Jurkat, Clone E6-1 (cell line): ENCODE results near the gene SLAMF9.

Experiments
- DNase-seq: peaks from one replicate; pipeline ENCODE4 v3.0.0-alpha.2; 2011; ENCODE audit warnings: low read depth, low spot score
- H3K4me3 ChIP-seq: 2 replicates; pipeline ENCODE4 v1.5.1; 2011; ENCODE audit warnings: mild to moderate bottlenecking, low read length, control low read depth, moderate library complexity

Gene SLAMF9

GRCh38 chr1:159937054-159937750, 16.8 kb downstream of the SLAMF9 start:
- no peak overlapping the region for H3K4me3 ChIP-seq
- no peak for DNase-seq

DNA sequence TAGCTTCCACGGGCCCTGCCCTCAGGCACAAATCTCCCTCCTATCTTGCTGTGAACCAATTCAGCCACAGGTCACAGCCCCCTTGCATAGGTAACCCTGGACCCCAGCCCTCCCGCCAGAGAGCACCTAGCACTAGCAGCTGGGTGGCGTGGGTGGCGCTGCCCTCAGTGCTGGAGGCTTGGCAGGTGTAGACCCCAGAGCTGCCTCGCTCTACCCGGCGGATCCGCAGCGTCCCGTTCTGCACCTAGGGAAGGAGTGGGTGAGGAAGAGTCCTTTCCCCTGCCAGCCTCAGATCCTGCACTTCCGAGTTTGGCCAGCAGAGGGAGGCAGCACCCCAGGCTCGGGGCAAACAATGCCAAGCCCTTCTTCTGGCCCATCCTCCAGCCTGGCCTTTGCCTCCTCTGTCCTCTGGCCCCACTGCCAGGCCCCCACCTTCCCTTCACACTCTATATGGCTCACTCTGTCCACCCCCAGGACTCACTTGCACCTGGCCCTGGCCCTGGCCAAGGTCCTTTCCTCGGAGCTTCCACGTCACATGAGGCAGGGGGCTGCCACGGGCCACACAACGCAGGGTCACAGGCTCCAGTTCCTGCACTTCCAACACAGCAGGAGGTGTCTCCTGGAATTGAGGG, 17.6 kb downstream of the SLAMF9 start:
- peak; percentile 50 for DNase-seq
- no peak overlapping the region for H3K4me3 ChIP-seq

GRCh38 chr1:159935719-159936272, 18.2 kb downstream of the SLAMF9 start:
- H3K4me3 ChIP-seq, result no peak overlapping the region
- no peak for DNase-seq

DNA sequence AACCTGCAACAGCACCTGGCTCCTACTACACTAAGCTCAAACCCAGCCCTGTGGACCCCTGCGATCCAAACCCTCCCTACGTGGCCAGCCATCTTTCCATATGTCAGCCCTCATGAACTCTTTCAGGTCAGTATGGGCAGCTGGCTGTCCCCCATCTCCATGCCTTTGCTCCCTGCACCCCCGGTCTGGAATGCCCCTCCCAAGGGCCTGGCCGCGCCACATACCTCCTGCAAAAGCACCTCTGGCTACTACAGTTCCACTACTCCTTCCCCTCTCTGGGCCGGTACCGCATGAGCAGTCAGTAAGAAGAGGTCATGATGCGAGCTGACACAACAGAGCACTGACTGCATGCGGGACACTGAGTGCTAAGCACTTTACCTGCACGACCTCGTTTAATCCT, 18.7 kb downstream of the SLAMF9 start:
- DNase-seq, result no peak
- no peak overlapping the region for H3K4me3 ChIP-seq

- DNase-seq, result no peak
- H3K4me3 ChIP-seq, result no peak overlapping the region
Observed at GRCh38 chr1:159934136-159935039, 19.6 kb downstream of the SLAMF9 start.

GRCh38 chr1:159933347-159933746, 20.7 kb downstream of the SLAMF9 start:
- no peak for DNase-seq
- H3K4me3 ChIP-seq, result no peak overlapping the region

- no peak for DNase-seq
Observed at GRCh38 chr1:159932296-159933285, 21.4 kb downstream of the SLAMF9 start.

GRCh38 chr1:159931795-159932173, 22.3 kb downstream of the SLAMF9 start:
- DNase-seq, result no peak
- H3K4me3 ChIP-seq, result no peak overlapping the region

More at GRCh38 chr1:159932296-159933285, 21.4 kb downstream of the SLAMF9 start:
- no peak overlapping the region for H3K4me3 ChIP-seq

GRCh38 chr1:159931101-159931794, 22.8 kb downstream of the SLAMF9 start:
- no peak for DNase-seq
- H3K4me3 ChIP-seq, result no peak overlapping the region

GRCh38 chr1:159930634-159931033, 23.4 kb downstream of the SLAMF9 start:
- no peak for DNase-seq
- no peak overlapping the region for H3K4me3 ChIP-seq

DNA sequence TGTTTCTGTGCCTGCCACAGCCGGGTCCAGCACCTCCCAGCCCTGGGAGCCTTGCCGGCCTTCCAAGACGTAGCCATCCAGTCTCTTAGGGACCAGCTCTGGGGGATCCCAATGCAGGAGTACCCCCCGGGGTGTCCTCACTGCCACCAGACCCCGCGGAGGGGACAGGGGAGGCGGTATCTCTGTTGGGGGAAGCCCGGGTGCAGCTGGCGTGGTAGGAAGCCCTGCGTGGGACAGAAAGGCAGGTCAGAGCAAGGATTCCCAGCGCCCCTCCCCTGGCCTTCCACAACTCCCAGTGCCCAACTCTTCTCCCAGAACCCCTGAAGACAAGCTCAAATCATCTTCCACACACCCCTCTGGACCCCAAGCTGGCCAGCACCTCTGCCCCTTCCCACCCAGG, 23.8 kb downstream of the SLAMF9 start:
- H3K4me3 ChIP-seq, result no peak overlapping the region

GRCh38 chr1:159929155-159930051, 24.6 kb downstream of the SLAMF9 start:
- H3K4me3 ChIP-seq, result no peak overlapping the region
- no peak for DNase-seq

More for the DNA sequence above, 23.8 kb downstream of the SLAMF9 start:
- DNase-seq, result no peak

- no peak for DNase-seq
- no peak overlapping the region for H3K4me3 ChIP-seq
Observed at GRCh38 chr1:159928491-159929050, 25.5 kb downstream of the SLAMF9 start.

DNA sequence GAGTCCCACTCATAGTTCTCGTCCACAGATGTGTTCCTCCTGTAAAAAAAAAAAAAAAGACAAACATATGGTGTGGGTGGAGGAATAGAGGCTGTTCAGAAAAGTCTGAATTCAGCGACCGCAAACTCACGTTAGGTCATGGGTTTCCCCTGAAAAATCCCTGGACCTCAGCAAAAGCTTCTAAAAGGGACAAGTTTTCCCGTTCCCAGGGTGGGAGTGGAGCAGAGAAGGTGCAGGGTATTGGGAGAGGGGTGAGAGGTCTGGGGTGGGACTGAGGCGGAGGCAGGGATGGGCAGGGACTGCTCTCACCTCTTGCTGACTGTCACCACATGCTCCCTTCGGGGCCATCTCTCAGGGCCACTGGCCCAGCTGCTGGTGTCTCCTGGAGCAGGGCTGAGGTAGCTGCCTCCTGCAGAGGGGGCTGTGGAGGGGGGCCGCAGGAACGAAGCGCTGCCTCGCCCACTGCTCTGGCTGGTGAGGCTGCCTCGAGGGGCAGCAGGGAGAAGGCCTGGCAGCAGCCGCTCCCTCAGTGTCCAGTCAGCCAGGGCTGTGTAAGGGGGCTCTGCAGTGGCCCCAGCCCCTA, 26.1 kb downstream of the SLAMF9 start:
- no peak for DNase-seq
- H3K4me3 ChIP-seq, result no peak overlapping the region

GRCh38 chr1:159927211-159927848, 26.7 kb downstream of the SLAMF9 start:
- no peak overlapping the region for H3K4me3 ChIP-seq
- DNase-seq, result no peak

DNA sequence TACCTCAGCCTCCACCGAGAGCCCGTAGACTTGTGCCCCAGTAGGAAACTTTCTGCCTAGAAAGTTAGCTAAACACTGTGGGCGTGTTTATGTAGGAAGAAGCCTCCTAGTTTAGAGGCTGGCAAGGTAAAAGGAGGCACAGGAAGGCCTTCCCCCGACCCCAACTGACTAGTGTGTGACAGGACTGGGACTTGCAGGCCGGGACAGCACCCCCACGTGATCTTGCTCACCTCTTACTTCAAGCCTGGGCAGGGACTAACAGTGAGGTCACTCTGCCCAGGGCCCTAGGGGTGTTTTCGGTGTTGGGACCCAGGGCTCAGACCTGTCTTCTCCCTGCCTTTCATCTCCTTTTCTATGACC, 28.3 kb downstream of the SLAMF9 start:
- H3K4me3 ChIP-seq, result peak overlapping the region; percentile 98
- DNase-seq, result no peak
